T-cell (primary cell): ENCODE results near the gene ANKS1A. TPM values are rescaled to one million over a fixed set of nuclear protein-coding genes. Genes with fewer than 3 reads are reported as not detected.
"Not testable (repeated sequence)": the region's sequence is repeated elsewhere in the genome, so short reads cannot be mapped to it uniquely, and the experiment has no call there.

Source experiments
- ATAC-seq, 4 experiments: fragments of 200-7000 bp in 3 of 4; fragments of 150-1000 bp in 1 of 4; cut with Tn5 transposase; replicated peaks in 1 of 4; 1 replicate in 3 of 4; 2 replicates in 1 of 4; pipeline ENCODE4 v1.10.0; 2021; ENCODE audit warnings: moderate library complexity in 3 of 4, mild to moderate bottlenecking in 2 of 4, moderate number of reproducible peaks in 1 of 4
- CTCF ChIA-PET, 2 donors: fragments of 300-600 bp; sonication (Branson Sonifier 250); formaldehyde crosslinking; loops; one replicate each; lab custom pipeline; 2022; ENCODE audit warnings: antibody characterized with exemption in 2 of 2; lab: Charles Lee
- POLR2A ChIA-PET, 2 donors: fragments of 300-600 bp; sonication (Branson Sonifier 250); formaldehyde crosslinking; loops; one replicate each; lab custom pipeline; 2022; ENCODE audit warnings: antibody characterized with exemption in 2 of 2; lab: Charles Lee
- DNase-seq, 35 experiments: peaks; one replicate each; pipeline versions ENCODE4 v3.0.0 to v3.0.0-alpha.2; 2013 to 2023
- H3K27ac ChIP-seq: one replicate; pipeline ENCODE4 v1.5.1; 2013; ENCODE audit warnings: low read length
- H3K27me3 ChIP-seq, 2 experiments: replicated peaks in 1 of 2; 1 replicate in 1 of 2; 2 replicates in 1 of 2; pipeline versions ENCODE4 v1.6.1 to v1.7.0; 2013; ENCODE audit warnings: low read length in 1 of 2, mixed read lengths in 1 of 2; ENCODE audit not compliant: control insufficient read depth in 2 of 2, insufficient read depth in 2 of 2; ENCODE audit errors: extremely low read depth in 1 of 2
- H3K36me3 ChIP-seq, 2 donors: 1 replicate in 1 of 2; 2 replicates in 1 of 2; pipeline versions ENCODE4 v1.6.1 to v1.7.0; 2013; ENCODE audit warnings: low read length in 1 of 2; ENCODE audit not compliant: control insufficient read depth in 2 of 2, insufficient read depth in 1 of 2; ENCODE audit errors: extremely low read depth in 1 of 2
- H3K4me1 ChIP-seq, 2 experiments: 1 replicate in 1 of 2; 2 replicates in 1 of 2; pipeline versions ENCODE4 v1.6.1 to v1.7.0; 2013; ENCODE audit warnings: low read length in 2 of 2, mixed read lengths in 1 of 2; ENCODE audit not compliant: insufficient read depth in 2 of 2, control insufficient read depth in 1 of 2; ENCODE audit errors: extremely low read depth in 1 of 2
- H3K4me3 ChIP-seq, 2 donors: 1 replicate in 1 of 2; 2 replicates in 1 of 2; pipeline versions ENCODE4 v1.5.1 to v1.7.0; 2013; ENCODE audit warnings: mild to moderate bottlenecking in 2 of 2, low read length in 1 of 2, moderate library complexity in 1 of 2; ENCODE audit not compliant: control insufficient read depth in 1 of 2; ENCODE audit errors: extremely low read depth in 1 of 2
- H3K9me3 ChIP-seq: 2 replicates; pipeline ENCODE4 v1.7.0; 2013
- H3K27ac Mint-ChIP-seq, 2 donors: one replicate each; pipeline ENCODE4 v1.8.0; 2020 to 2021; ENCODE audit warnings: mild to moderate bottlenecking in 2 of 2, mixed read lengths in 2 of 2
- H3K27me3 Mint-ChIP-seq, 2 donors: one replicate each; pipeline ENCODE4 v1.8.0; 2021 to 2022; ENCODE audit warnings: mixed read lengths in 2 of 2
- H3K36me3 Mint-ChIP-seq: one replicate; pipeline ENCODE4 v1.8.0; 2021; ENCODE audit warnings: mixed read lengths
- H3K4me1 Mint-ChIP-seq, 3 donors: one replicate each; pipeline ENCODE4 v1.8.0; 2020 to 2022; ENCODE audit warnings: mixed read lengths in 3 of 3, mild to moderate bottlenecking in 1 of 3
- H3K4me3 Mint-ChIP-seq, 3 donors: one replicate each; pipeline ENCODE4 v1.8.0; 2020 to 2022; ENCODE audit warnings: mild to moderate bottlenecking in 3 of 3, mixed read lengths in 3 of 3, moderate library complexity in 3 of 3
- H3K9me3 Mint-ChIP-seq, 3 donors: one replicate each; pipeline ENCODE4 v1.8.0; 2020 to 2022; ENCODE audit warnings: mixed read lengths in 3 of 3
- WGBS: methylation state at CpG from one replicate; pipeline ENCODE4 v1.1.5; 2013; ENCODE audit warnings: missing lambda C conversion rate; ENCODE audit not compliant: insufficient coverage; 5-methylcytosine and 5-hydroxymethylcytosine counted together
- total RNA-seq, 35 experiments: library from RNA in 6 of 35; stranded (reverse) in 6 of 35; fragments of 120-200 nt in 1 of 35; gene quantifications; one replicate each; pipeline versions ENCODE4 v1.2.1 to v1.2.4 and lab custom pipeline; 2013 to 2026

Gene ANKS1A
- total RNA-seq, 5 donors from 2014 or later (not counting 1 experiment from before 2014, with no cell fraction given) = 11.1 to 14.4 (median 11.7) TPM

DNA sequence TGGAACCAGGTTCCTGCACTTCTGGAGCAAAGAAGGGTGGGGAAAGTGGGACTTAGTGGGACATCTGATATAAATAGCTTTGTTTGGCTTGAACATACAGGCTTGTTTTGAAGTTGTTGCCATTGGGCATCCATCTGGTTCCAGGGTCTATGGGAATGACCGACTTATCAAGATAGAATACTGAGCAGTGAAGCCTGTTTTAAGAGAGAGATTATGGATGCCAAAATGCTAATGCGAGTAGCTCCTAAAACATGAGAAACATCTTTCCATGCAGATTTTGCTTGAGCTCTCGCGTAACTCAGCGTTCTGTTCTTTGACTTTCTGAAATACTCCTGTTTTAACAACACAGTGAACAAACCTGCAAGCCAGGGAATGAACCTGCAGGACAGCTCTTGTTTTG, 98.5 kb downstream of the ANKS1A start:
- ChIA-PET POLR2A (interaction anchor here in 1 of 2 donors (0.6 kb wide), 1 partner anchor 12 kb away, joined by 5 read pairs; no protein-coding TSS in a partner anchor), CTCF (interaction anchor here (0.5 to 2.9 kb wide), 7 partner anchors 152 to 819 kb away, joined by 3 to 14 read pairs (median 11); no protein-coding TSS in a partner anchor)
- H3K27ac ChIP-seq = no peak overlapping the region
- no peak overlapping the region for H3K4me3 Mint-ChIP-seq
- H3K9me3 Mint-ChIP-seq = no peaks in the 10 kb centered on the region
- no peaks in the 10 kb centered on the region for H3K27me3 ChIP-seq
- ATAC-seq (no peak), DNase-seq (no peak)
- no peaks in the 10 kb centered on the region for H3K27me3 Mint-ChIP-seq
- peaks cover 4 to 54% of the 10 kb centered on the region in 2 donors for H3K36me3 ChIP-seq
- H3K4me1 ChIP-seq = no peaks in the 10 kb centered on the region
- no peak overlapping the region for H3K4me3 ChIP-seq
- WGBS = 96% methylated on average over 5 of the region's 5 CpGs
- no peaks in the 10 kb centered on the region for H3K9me3 ChIP-seq
- H3K36me3 Mint-ChIP-seq = peaks cover 42% of the 10 kb centered on the region
- no peaks in the 10 kb centered on the region for H3K4me1 Mint-ChIP-seq
- no peak overlapping the region for H3K27ac Mint-ChIP-seq

DNA sequence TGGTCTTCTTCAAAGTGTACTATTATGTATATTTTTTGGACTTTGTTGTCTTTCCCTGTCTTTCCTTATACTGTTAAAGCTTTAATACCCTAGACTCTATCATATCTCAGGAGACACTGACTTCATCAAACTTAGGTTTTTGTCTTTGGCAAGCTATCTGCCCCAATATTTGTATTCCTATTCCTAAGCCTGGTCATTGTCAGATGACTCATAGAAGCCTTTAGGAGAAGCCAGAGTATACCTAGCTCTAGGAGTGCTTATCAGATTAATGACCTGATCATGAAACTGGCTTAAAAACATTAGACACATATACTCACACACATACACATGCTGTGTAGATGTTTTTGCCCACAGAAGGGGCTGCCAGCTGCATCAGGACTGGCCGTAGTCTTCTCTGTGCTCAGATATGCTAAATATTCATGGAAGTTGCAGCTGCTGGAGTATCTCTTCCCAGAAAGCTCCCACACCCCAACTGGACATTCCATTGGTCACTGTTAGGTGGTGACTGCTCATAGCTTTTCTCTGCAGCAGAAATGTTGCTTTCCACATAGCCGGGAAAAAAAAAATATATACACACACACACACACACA, 102.0 kb downstream of the ANKS1A start:
- Mint-ChIP-seq H3K27me3 (no peaks in the 10 kb centered on the region), H3K4me3 (no peak overlapping the region), H3K9me3 (no peaks in the 10 kb centered on the region), H3K36me3 (peaks cover 68% of the 10 kb centered on the region), H3K27ac (no peak overlapping the region), H3K4me1 (no peaks in the 10 kb centered on the region)
- H3K4me1 ChIP-seq = no peaks in the 10 kb centered on the region
- CTCF ChIA-PET = interaction anchor here in 1 of 2 donors (0.6 kb wide), 1 partner anchor 56 kb away, joined by 5 read pairs; no protein-coding TSS in a partner anchor
- DNase-seq (no peak), ATAC-seq (no peak)
- no peak overlapping the region for H3K4me3 ChIP-seq
- no CpG with 5 or more reads among the region's 2 CpGs for WGBS
- no peaks in the 10 kb centered on the region for H3K27me3 ChIP-seq
- H3K9me3 ChIP-seq = no peaks in the 10 kb centered on the region
- peaks cover 0 to 52% of the 10 kb centered on the region in 2 donors for H3K36me3 ChIP-seq
- POLR2A ChIA-PET = no interaction called here
- no peak overlapping the region for H3K27ac ChIP-seq

DNA sequence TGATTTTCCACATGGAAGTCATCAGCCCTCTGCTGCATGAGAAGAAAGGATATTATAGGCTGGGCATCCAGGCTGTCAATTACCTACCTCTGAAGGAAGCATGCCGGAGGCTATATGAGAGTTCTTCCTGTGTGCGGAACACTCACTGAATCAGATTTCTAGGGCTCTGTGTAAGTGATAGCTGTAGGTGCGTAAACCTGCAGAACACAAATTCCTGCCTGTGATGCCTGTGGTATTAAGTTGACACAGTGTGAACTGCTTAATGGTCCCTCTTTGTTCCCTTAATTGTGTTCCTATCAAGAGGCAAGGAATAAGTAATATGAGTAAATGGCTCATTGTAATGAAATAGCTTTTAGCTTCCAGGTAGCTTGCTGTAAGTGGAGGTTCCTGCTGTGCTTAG, 103.3 kb downstream of the ANKS1A start:
- H3K27ac Mint-ChIP-seq = no peak overlapping the region
- H3K4me3 ChIP-seq = no peak overlapping the region
- CTCF ChIA-PET = interaction anchor here in 1 of 2 donors (0.5 kb wide), 1 partner anchor 829 kb away, joined by 4 read pairs; no protein-coding TSS in a partner anchor
- no peaks in the 10 kb centered on the region for H3K9me3 Mint-ChIP-seq
- no peak overlapping the region for H3K27ac ChIP-seq
- H3K9me3 ChIP-seq = no peaks in the 10 kb centered on the region
- DNase-seq (no peak), ATAC-seq (no peak)
- H3K4me1 Mint-ChIP-seq = no peaks in the 10 kb centered on the region
- H3K4me1 ChIP-seq = no peaks in the 10 kb centered on the region
- no peak overlapping the region for H3K4me3 Mint-ChIP-seq
- peaks cover 0 to 50% of the 10 kb centered on the region in 2 donors for H3K36me3 ChIP-seq
- no peaks in the 10 kb centered on the region for H3K27me3 Mint-ChIP-seq
- H3K27me3 ChIP-seq = no peaks in the 10 kb centered on the region
- H3K36me3 Mint-ChIP-seq = peaks cover 63% of the 10 kb centered on the region
- POLR2A ChIA-PET = no interaction called here
- 96% methylated on average over 3 of the region's 3 CpGs for WGBS

DNA sequence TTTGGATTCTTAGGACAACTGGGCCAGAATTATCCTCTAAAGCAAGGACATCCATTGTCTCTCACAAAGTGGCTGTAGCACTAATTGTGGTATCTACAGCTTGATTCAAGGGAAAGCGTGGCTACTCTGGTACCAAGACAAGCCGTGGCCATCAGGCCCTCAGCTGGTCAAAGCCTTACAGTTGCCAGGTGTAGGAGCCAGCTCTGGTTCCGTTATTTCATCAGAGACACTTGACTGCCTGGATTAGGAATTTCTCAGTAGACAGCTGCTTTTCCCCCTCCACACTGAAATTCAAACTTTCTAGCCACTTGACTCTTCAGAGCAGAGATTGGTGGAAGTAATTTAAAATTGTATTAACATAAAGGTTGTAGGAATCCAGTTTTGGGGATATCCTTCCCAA, 104.2 kb downstream of the ANKS1A start:
- no peaks in the 10 kb centered on the region for H3K4me1 Mint-ChIP-seq
- H3K36me3 Mint-ChIP-seq = peaks cover 61% of the 10 kb centered on the region
- H3K27ac ChIP-seq = no peak overlapping the region
- H3K27me3 ChIP-seq = no peaks in the 10 kb centered on the region
- H3K4me3 ChIP-seq = no peak overlapping the region
- POLR2A ChIA-PET = no interaction called here
- 91% methylated on average over 2 of the region's 3 CpGs for WGBS
- H3K9me3 Mint-ChIP-seq = no peaks in the 10 kb centered on the region
- no peak overlapping the region for H3K27ac Mint-ChIP-seq
- CTCF ChIA-PET = no interaction called here
- no peaks in the 10 kb centered on the region for H3K4me1 ChIP-seq
- no peaks in the 10 kb centered on the region for H3K9me3 ChIP-seq
- no peak overlapping the region for H3K4me3 Mint-ChIP-seq
- no peak for DNase-seq
- H3K27me3 Mint-ChIP-seq = no peaks in the 10 kb centered on the region
- H3K36me3 ChIP-seq = peaks cover 0 to 50% of the 10 kb centered on the region in 2 donors
- ATAC-seq = no peak

DNA sequence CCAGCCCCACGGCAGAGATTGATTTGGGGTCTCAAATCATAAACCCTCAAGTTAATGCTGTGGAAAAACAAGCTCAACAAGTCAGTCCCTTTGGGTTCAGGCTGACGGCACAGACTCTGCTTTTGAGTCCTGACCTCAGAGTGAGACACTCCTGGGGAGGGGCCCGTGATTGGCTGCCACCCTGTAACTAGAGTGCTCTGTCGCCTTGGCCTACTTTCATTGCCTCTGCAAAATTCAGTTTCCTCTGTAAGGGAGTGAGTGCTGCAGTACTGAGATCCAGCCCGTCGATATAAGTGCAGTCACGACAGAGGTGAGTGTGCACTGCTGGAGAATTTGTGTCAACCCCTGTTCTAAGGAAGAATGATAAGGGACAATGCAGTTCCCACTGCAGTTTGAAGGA, 105.6 kb downstream of the ANKS1A start:
- Mint-ChIP-seq H3K4me1 (no peaks in the 10 kb centered on the region), H3K27ac (no peak overlapping the region), H3K27me3 (no peaks in the 10 kb centered on the region), H3K4me3 (no peak overlapping the region), H3K36me3 (peaks cover 59% of the 10 kb centered on the region), H3K9me3 (no peaks in the 10 kb centered on the region)
- Histone ChIP-seq H3K36me3 (peaks cover 0 to 40% of the 10 kb centered on the region in 2 donors), H3K4me1 (no peaks in the 10 kb centered on the region), H3K27me3 (no peaks in the 10 kb centered on the region), H3K27ac (no peak overlapping the region), H3K4me3 (no peak overlapping the region), H3K9me3 (no peaks in the 10 kb centered on the region)
- ChIA-PET POLR2A (no interaction called here), CTCF (no interaction called here)
- no peak for DNase-seq
- 78% methylated on average over 7 of the region's 7 CpGs for WGBS
- no peak for ATAC-seq

DNA sequence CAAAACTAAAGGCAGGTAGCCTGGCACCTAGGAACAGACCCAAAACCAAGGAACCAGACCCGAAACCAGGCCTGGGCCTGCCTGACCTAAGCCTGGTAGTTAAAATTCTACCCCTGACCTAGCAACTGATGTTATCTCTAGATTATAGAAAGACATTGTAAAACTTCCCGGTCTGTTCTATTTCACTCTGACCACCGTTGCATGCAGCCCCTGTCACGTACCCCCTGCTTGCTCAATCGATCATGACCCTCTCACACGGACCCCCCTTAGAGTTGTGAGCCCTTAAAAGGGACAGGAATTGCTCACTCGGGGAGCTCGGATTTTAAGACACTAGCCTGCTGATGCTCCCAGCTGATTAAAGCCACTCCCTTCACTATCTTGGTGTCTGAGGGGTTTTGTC, 109.4 kb downstream of the ANKS1A start:
- H3K27me3 ChIP-seq, ATAC-seq, H3K27ac ChIP-seq, DNase-seq, H3K4me3 Mint-ChIP-seq, H3K4me3 ChIP-seq, H3K9me3 ChIP-seq, H3K27ac Mint-ChIP-seq, H3K4me1 ChIP-seq, H3K27me3 Mint-ChIP-seq, H3K4me1 Mint-ChIP-seq, CTCF ChIA-PET, H3K9me3 Mint-ChIP-seq, POLR2A ChIA-PET: not testable (repeated sequence)
- peaks cover 42% of the 10 kb centered on the region for H3K36me3 Mint-ChIP-seq
- H3K36me3 ChIP-seq = peaks cover 0 to 18% of the 10 kb centered on the region in 2 donors
- WGBS = 92% methylated on average over 5 of the region's 8 CpGs
